Body of pancreas (tissue), 4 donors: ENCODE data around the gene PHF24. TPM values are rescaled to one million over a fixed set of nuclear protein-coding genes. Genes with fewer than 3 reads are reported as not detected.

Experiments
- ATAC-seq: fragments of 150-250 bp; one replicate; pipeline ENCODE4 v1.9.1; 2016
- DNase-seq, 4 donors: peaks; one replicate each; pipeline ENCODE4 v3.0.0-alpha.2; 2019
- H3K27ac ChIP-seq, 4 donors: fragments of 200-600 bp; sonication (generic); 1 replicate in 3 of 4; 2 replicates in 1 of 4; pipeline versions ENCODE4 v1.5.1 to v1.6.1; 2016 to 2019; ENCODE audit warnings: mild to moderate bottlenecking in 1 of 4, mixed read lengths in 1 of 4, moderate library complexity in 1 of 4
- H3K27me3 ChIP-seq, 2 donors: fragments of 200-600 bp; sonication (generic); one replicate each; pipeline ENCODE4 v1.6.0; 2016; ENCODE audit warnings: mild to moderate bottlenecking in 1 of 2
- H3K36me3 ChIP-seq, 2 donors: fragments of 200-600 bp; sonication (generic); replicated peaks in 1 of 2; 2 replicates each; pipeline ENCODE4 v1.5.1; 2016; ENCODE audit warnings: low read depth in 2 of 2; ENCODE audit not compliant: insufficient read depth in 1 of 2
- H3K4me1 ChIP-seq: fragments of 200-600 bp; sonication (generic); one replicate; pipeline ENCODE4 v1.6.0; 2016
- H3K4me3 ChIP-seq, 2 donors: fragments of 200-600 bp; sonication (generic); 1 replicate in 1 of 2; 2 replicates in 1 of 2; pipeline ENCODE4 v1.5.1; 2016 to 2019
- H3K9me3 ChIP-seq, 3 donors: fragments of 200-600 bp; sonication (generic); 1 replicate in 2 of 3; 2 replicates in 1 of 3; pipeline ENCODE4 v1.5.1; 2016
- CTCF ChIP-seq, 7 experiments: fragments of 450-650 bp in 4 of 7; fragments of 200-600 bp in 3 of 7; sonication (generic) in 3 of 7; IDR thresholded peaks; one replicate each; pipeline ENCODE4 v1.5.1; 2016 to 2019; ENCODE audit warnings: antibody characterized with exemption in 7 of 7
- POLR2A ChIP-seq, 3 donors: fragments of 450-650 bp; IDR thresholded peaks; one replicate each; pipeline ENCODE4 v1.6.1; 2016; ENCODE audit warnings: antibody characterized with exemption in 3 of 3, mild to moderate bottlenecking in 2 of 3
- WGBS, 2 donors: methylation state at CpG; one replicate each; pipeline ENCODE4 v1.1.5; 2017; 5-methylcytosine and 5-hydroxymethylcytosine counted together
- intact Hi-C: fragments of 100-400 bp; cut with DNase I; formaldehyde crosslinking; loops from one replicate; pipeline ENCODE4 v1.15.1; 2023
- total RNA-seq, 2 donors: library from RNA; depleted of rRNA; stranded (reverse); fragments of >200 nt; gene quantifications; one replicate each; pipeline ENCODE4 v1.1.0, GENCODE V29; 2016

The PHF24 gene
- total RNA-seq, 2 donors from 2014 or later, result 0.26 TPM; not detected in 1

GRCh38 chr9:34986540-34987047 is 28.5 kb downstream of the PHF24 start:
- WGBS, 2 donors, result 26 to 45% methylated on average over 6 to 9 of the region's 9 CpGs
- Histone ChIP-seq H3K4me1 (peaks cover 15% of the 10 kb centered on the region), H3K27ac (no peak overlapping the region), H3K4me3 (no peak overlapping the region), H3K27me3 (no peaks in the 10 kb centered on the region), H3K36me3 (no peaks in the 10 kb centered on the region), H3K9me3 (no peaks in the 10 kb centered on the region)
- peak in 2 of 4 donors; percentile 28 to 58 for DNase-seq
- ATAC-seq, result no peak
- intact Hi-C loops, result no loop called here
- TF ChIP-seq CTCF (IDR thresholded peaks at IDR 0.05) (no peak), POLR2A (IDR thresholded peaks at IDR 0.05) (no peak)

- DNase-seq (no peak), ATAC-seq (no peak)
- TF ChIP-seq CTCF (IDR thresholded peaks at IDR 0.05), result no peak
- TF ChIP-seq POLR2A (IDR thresholded peaks at IDR 0.05), result no peak
- H3K36me3 ChIP-seq, result no peaks in the 10 kb centered on the region
- H3K4me1 ChIP-seq, result peaks cover 22% of the 10 kb centered on the region
- intact Hi-C loops, result no loop called here
- WGBS, 2 donors, result 42 to 50% methylated on average over 6 to 7 of the region's 7 CpGs
- H3K27me3 ChIP-seq, result no peaks in the 10 kb centered on the region
- H3K9me3 ChIP-seq, result no peaks in the 10 kb centered on the region
- H3K4me3 ChIP-seq, result no peak overlapping the region
- H3K27ac ChIP-seq, result no peak overlapping the region
These were observed 29.2 kb downstream of the PHF24 start for GRCh38 chr9:34987160-34987901.

- intact Hi-C loops, result no loop called here
- no peaks in the 10 kb centered on the region for H3K27me3 ChIP-seq
- 25 to 37% methylated on average over 15 to 24 of the region's 25 CpGs for WGBS, 2 donors
- peaks cover 28% of the 10 kb centered on the region for H3K4me1 ChIP-seq
- no peaks in the 10 kb centered on the region for H3K9me3 ChIP-seq
- TF ChIP-seq CTCF (IDR thresholded peaks at IDR 0.05), result no peak
- TF ChIP-seq POLR2A (IDR thresholded peaks at IDR 0.05), result no peak
- peak overlapping the region; percentile 8 to 15 for H3K4me3 ChIP-seq
- peak overlapping the region in 3 of 4 donors; percentile 64 to 89 (median 74) for H3K27ac ChIP-seq
- DNase-seq (peak in 2 of 4 donors; percentile 35 to 38), ATAC-seq (no peak)
- no peaks in the 10 kb centered on the region for H3K36me3 ChIP-seq
These were observed 30.3 kb downstream of the PHF24 start for GRCh38 chr9:34988218-34989002.

GRCh38 chr9:34989003-34989945 is 31.2 kb downstream of the PHF24 start, which contains the start of gene DNAJB5:
Gene DNAJB5 (plus strand): TSS chr9:34989745. CDS start chr9:34990631, 886 bp downstream.
- peak; percentile 99 to 100 (median 99) for DNase-seq
- H3K27ac ChIP-seq, result peak within 1 kb of the TSS; percentile 66 to 91 (median 90)
- TF ChIP-seq CTCF (IDR thresholded peaks at IDR 0.05), result peak in 1 of 7 experiments; percentile 2
- peak; percentile 73 to 82 (median 79) for TF ChIP-seq POLR2A (IDR thresholded peaks at IDR 0.05)
- ATAC-seq, result peak; percentile 96
- intact Hi-C loops, result no loop called here
- H3K4me1 ChIP-seq, result peaks cover 30% of the 10 kb centered on the region
- H3K9me3 ChIP-seq, result no peaks in the 10 kb centered on the region
- no peaks in the 10 kb centered on the region for H3K36me3 ChIP-seq
- peak within 1 kb of the TSS; percentile 79 to 89 for H3K4me3 ChIP-seq
- H3K27me3 ChIP-seq, result no peaks in the 10 kb centered on the region
- WGBS, 2 donors, result 0 to 2% methylated on average over 20 to 59 of the region's 65 CpGs
